ENCODE results near the gene LRP1B.

Gene LRP1B

GRCh38 chr2:141482697-141483096 is 648.1 kb downstream of the LRP1B start:
- H3K9me3 ChIP-seq (ENCODE audit: insufficient read depth, low read depth, low read length): no peaks in the 10 kb centered on the region
- no peak overlapping the region for H3K4me2 ChIP-seq (ENCODE audit: low read depth, low read length, poor library complexity, severe bottlenecking)
- H3F3A ChIP-seq (ENCODE audit: low read depth): no peaks in the 10 kb centered on the region

GRCh38 chr2:141475801-141476200 is 655.0 kb downstream of the LRP1B start:
- Histone ChIP-seq H3K9me2 (replicated peaks; ENCODE audit: low read depth, low read length) (no peaks in the 10 kb centered on the region), H3K79me2 (ENCODE audit: insufficient read depth, low read length) (no peaks in the 10 kb centered on the region), H3F3A (ENCODE audit: low read depth) (no peaks in the 10 kb centered on the region), H3K27me3 (ENCODE audit: insufficient read depth, low read length, poor library complexity, severe bottlenecking) (no peaks in the 10 kb centered on the region), H2AFZ (ENCODE audit: low read length) (no peak overlapping the region), H3K4me1 (ENCODE audit: insufficient read depth, low read length, poor library complexity, severe bottlenecking) (no peaks in the 10 kb centered on the region), H3K4me3 (ENCODE audit: low read length, poor library complexity, severe bottlenecking) (no peak overlapping the region), H3K9ac (ENCODE audit: low read depth, low read length, poor library complexity, severe bottlenecking) (no peak overlapping the region), H3K36me3 (ENCODE audit: insufficient read depth, low read length) (no peaks in the 10 kb centered on the region), H4K20me1 (ENCODE audit: insufficient read depth, low read length, poor library complexity, severe bottlenecking) (no peaks in the 10 kb centered on the region), H3K4me2 (ENCODE audit: low read depth, low read length, poor library complexity, severe bottlenecking) (no peak overlapping the region), H3K9me3 (ENCODE audit: insufficient read depth, low read depth, low read length) (no peaks in the 10 kb centered on the region)
- TF ChIP-seq EZH2phosphoT487 (IDR thresholded peaks at IDR 0.05; ENCODE audit: borderline replicate concordance) (no peak), CTCF (conservative IDR thresholded peaks at IDR 0.05; ENCODE audit: low read length) (no peak)

More at GRCh38 chr2:141482697-141483096, 648.1 kb downstream of the LRP1B start:
- no peaks in the 10 kb centered on the region for H3K27me3 ChIP-seq (ENCODE audit: insufficient read depth, low read length, poor library complexity, severe bottlenecking)
- H3K4me3 ChIP-seq (ENCODE audit: low read length, poor library complexity, severe bottlenecking): no peak overlapping the region
- H3K9me2 ChIP-seq (replicated peaks; ENCODE audit: low read depth, low read length): no peaks in the 10 kb centered on the region
- H3K79me2 ChIP-seq (ENCODE audit: insufficient read depth, low read length): no peaks in the 10 kb centered on the region
- H4K20me1 ChIP-seq (ENCODE audit: insufficient read depth, low read length, poor library complexity, severe bottlenecking): no peaks in the 10 kb centered on the region
- H3K9ac ChIP-seq (ENCODE audit: low read depth, low read length, poor library complexity, severe bottlenecking): no peak overlapping the region
- TF ChIP-seq EZH2phosphoT487 (IDR thresholded peaks at IDR 0.05; ENCODE audit: borderline replicate concordance) (no peak), CTCF (conservative IDR thresholded peaks at IDR 0.05; ENCODE audit: low read length) (no peak)
- no peak overlapping the region for H2AFZ ChIP-seq (ENCODE audit: low read length)
- no peaks in the 10 kb centered on the region for H3K4me1 ChIP-seq (ENCODE audit: insufficient read depth, low read length, poor library complexity, severe bottlenecking)
- H3K36me3 ChIP-seq (ENCODE audit: insufficient read depth, low read length): no peaks in the 10 kb centered on the region

- no peak overlapping the region for H3K4me3 ChIP-seq (ENCODE audit: low read length, poor library complexity, severe bottlenecking)
- H3K79me2 ChIP-seq (ENCODE audit: insufficient read depth, low read length): no peaks in the 10 kb centered on the region
- no peaks in the 10 kb centered on the region for H4K20me1 ChIP-seq (ENCODE audit: insufficient read depth, low read length, poor library complexity, severe bottlenecking)
- H3K4me2 ChIP-seq (ENCODE audit: low read depth, low read length, poor library complexity, severe bottlenecking): no peak overlapping the region
- H3K9ac ChIP-seq (ENCODE audit: low read depth, low read length, poor library complexity, severe bottlenecking): no peak overlapping the region
- H3K9me3 ChIP-seq (ENCODE audit: insufficient read depth, low read depth, low read length): no peaks in the 10 kb centered on the region
- H3K27me3 ChIP-seq (ENCODE audit: insufficient read depth, low read length, poor library complexity, severe bottlenecking): no peaks in the 10 kb centered on the region
- no peaks in the 10 kb centered on the region for H3F3A ChIP-seq (ENCODE audit: low read depth)
- no peaks in the 10 kb centered on the region for H3K9me2 ChIP-seq (replicated peaks; ENCODE audit: low read depth, low read length)
- TF ChIP-seq CTCF (conservative IDR thresholded peaks at IDR 0.05; ENCODE audit: low read length) (no peak), EZH2phosphoT487 (IDR thresholded peaks at IDR 0.05; ENCODE audit: borderline replicate concordance) (no peak)
- H3K36me3 ChIP-seq (ENCODE audit: insufficient read depth, low read length): no peaks in the 10 kb centered on the region
- H3K4me1 ChIP-seq (ENCODE audit: insufficient read depth, low read length, poor library complexity, severe bottlenecking): no peaks in the 10 kb centered on the region
- no peak overlapping the region for H2AFZ ChIP-seq (ENCODE audit: low read length)
These were observed 662.1 kb downstream of the LRP1B start for GRCh38 chr2:141468761-141469160.
